ENCODE measurements around the gene BCAS4.

- TF ChIP-seq CTCF (conservative IDR thresholded peaks at IDR 0.05 in 1 of 2, IDR thresholded peaks at IDR 0.05 in 1 of 2; ENCODE audit: extremely low read depth in 1 of 2, insufficient read depth in 1 of 2, low read depth in 1 of 2, low read length in 2 of 2), result no peak
- no peak for TF ChIP-seq EZH2 (IDR thresholded peaks at IDR 0.05; ENCODE audit: borderline replicate concordance, low read length)
These were observed 32.8 kb upstream of the BCAS4 start for GRCh38 chr20:50762045-50762422.
